ENCODE measurements around the gene IMPDH1.
A peak's percentile ranks its signal among the peaks of the same experiment; 100 is the strongest.

The IMPDH1 gene

GRCh38 chr7:128400566-128400965 is 9.2 kb downstream of the IMPDH1 start:
- Mint-ChIP-seq H3K9me3 (no peaks in the 10 kb centered on the region), H3K4me3 (no peak overlapping the region), H3K4me1 (peaks cover 28% of the 10 kb centered on the region), H3K27me3 (no peaks in the 10 kb centered on the region), H3K27ac (peak overlapping the region in 1 of 2 donors; percentile 85)
- ATAC-seq = no peak
- DNase-seq = no peak

DNA sequence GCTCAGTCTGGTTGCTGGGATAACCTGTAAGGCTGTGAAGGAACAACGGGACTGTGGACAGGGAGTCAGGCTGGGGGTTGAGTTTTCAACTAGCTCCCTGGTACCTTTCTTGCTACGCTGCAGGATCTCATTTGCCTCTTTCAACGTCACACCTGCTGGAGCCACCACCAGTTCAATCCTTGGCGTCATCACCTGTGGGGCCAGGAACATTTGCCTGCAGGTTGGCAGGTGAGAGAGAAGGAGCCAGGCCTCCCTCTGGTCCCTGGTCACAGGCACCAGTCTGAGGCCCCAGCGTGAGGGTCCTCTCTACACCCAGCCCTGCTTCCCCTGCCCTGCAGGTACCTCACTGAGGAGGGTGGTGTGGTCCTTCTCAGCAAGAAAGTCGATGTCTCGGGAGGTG is 9.8 kb downstream of the IMPDH1 start:
- ATAC-seq = no peak
- peak overlapping the region in 1 of 2 donors; percentile 85 for H3K27ac Mint-ChIP-seq
- H3K9me3 Mint-ChIP-seq = no peaks in the 10 kb centered on the region

DNA sequence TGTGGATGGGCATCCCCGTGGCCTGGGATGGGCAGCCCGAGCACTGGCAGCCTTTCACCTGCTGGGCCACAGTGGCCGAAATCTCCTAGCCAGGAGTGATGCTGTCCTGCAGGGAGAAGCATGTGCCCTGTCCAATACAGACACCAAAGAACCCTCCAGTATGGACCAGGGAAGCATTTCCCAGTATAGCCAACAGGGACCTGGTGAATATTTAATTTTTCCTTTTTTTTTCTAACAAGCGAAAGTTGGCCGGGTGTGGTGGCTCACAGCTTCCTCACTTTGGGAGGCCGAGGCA is 11.0 kb downstream of the IMPDH1 start:
- ATAC-seq (no peak), DNase-seq (no peak)
- no peaks in the 10 kb centered on the region for H3K9me3 Mint-ChIP-seq
- peaks cover 14% of the 10 kb centered on the region for H3K4me1 Mint-ChIP-seq
- no peak overlapping the region for H3K27ac Mint-ChIP-seq
- H3K27me3 Mint-ChIP-seq = no peaks in the 10 kb centered on the region
- H3K4me3 Mint-ChIP-seq = no peak overlapping the region

More for the DNA sequence above, 9.8 kb downstream of the IMPDH1 start:
- DNase-seq = no peak
- Mint-ChIP-seq H3K4me1 (peaks cover 26% of the 10 kb centered on the region), H3K4me3 (no peak overlapping the region), H3K27me3 (no peaks in the 10 kb centered on the region)

GRCh38 chr7:128398016-128398840 is 11.6 kb downstream of the IMPDH1 start:
- peaks cover 9% of the 10 kb centered on the region for H3K4me1 Mint-ChIP-seq
- ATAC-seq (no peak), DNase-seq (no peak)
- no peak overlapping the region for H3K4me3 Mint-ChIP-seq
- peak overlapping the region in 1 of 2 donors; percentile 47 for H3K27ac Mint-ChIP-seq
- H3K9me3 Mint-ChIP-seq = no peaks in the 10 kb centered on the region
- H3K27me3 Mint-ChIP-seq = no peaks in the 10 kb centered on the region

- Mint-ChIP-seq H3K4me3 (no peak overlapping the region), H3K9me3 (no peaks in the 10 kb centered on the region), H3K27me3 (no peaks in the 10 kb centered on the region), H3K4me1 (peaks cover under 1% of the 10 kb centered on the region), H3K27ac (no peak overlapping the region)
- DNase-seq = no peak
- peak; percentile 13 for ATAC-seq
Measured at GRCh38 chr7:128396357-128396756, 13.4 kb downstream of the IMPDH1 start.

DNA sequence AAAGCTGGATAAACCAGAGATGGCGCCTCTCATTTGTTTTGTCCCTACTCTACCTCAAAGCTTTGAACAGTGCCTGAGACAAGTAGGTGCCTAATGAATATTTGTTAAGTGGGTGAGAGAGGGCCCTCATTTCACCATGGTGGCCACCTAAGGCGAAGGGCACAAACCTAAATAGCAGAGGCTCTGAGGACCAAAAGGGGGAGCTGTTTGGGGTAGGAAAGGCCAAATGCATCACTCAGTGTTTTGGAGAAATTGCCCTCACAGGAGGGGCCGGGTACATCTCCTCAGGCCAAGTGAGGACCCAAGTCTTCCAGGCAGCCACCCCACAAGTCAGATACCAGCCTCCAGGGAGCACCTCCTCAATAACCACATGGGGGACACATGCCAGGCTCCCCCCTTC is 14.0 kb downstream of the IMPDH1 start:
- Mint-ChIP-seq H3K4me3 (no peak overlapping the region), H3K27ac (no peak overlapping the region), H3K4me1 (peaks cover 6% of the 10 kb centered on the region), H3K27me3 (no peaks in the 10 kb centered on the region), H3K9me3 (no peaks in the 10 kb centered on the region)
- DNase-seq (no peak), ATAC-seq (no peak)

DNA sequence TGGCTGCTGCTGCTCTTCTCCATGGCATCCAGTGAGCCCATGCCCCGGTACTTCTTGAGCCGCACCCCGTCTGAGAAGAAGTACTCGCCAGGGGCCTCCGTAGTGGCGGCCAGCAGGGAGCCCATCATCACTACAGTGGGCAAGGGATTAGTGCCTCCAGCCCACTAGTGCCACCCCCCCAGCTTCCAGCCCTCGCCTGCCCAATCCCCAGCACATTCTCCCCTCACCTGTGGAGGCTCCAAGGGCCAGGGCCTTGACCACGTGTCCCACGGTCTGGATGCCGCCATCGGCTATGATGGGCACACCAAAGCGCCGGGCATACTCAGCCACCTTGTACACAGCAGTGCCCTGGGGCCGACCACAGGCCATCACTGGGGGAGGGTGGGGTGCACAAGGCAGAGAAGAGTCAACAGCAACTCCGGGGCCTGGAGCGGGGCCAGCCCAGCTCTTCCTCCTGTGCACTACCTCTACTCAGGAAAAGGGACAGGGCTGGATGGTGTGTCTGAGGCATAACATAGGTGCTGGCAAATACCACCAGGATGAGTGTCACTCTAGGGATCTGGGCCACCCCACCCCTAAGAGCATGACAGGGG is 14.8 kb downstream of the IMPDH1 start:
- Mint-ChIP-seq H3K27ac (peak overlapping the region in 1 of 2 donors; percentile 48), H3K27me3 (no peaks in the 10 kb centered on the region), H3K4me3 (no peak overlapping the region), H3K4me1 (peaks cover 6% of the 10 kb centered on the region), H3K9me3 (no peaks in the 10 kb centered on the region)
- ATAC-seq (no peak), DNase-seq (no peak)

DNA sequence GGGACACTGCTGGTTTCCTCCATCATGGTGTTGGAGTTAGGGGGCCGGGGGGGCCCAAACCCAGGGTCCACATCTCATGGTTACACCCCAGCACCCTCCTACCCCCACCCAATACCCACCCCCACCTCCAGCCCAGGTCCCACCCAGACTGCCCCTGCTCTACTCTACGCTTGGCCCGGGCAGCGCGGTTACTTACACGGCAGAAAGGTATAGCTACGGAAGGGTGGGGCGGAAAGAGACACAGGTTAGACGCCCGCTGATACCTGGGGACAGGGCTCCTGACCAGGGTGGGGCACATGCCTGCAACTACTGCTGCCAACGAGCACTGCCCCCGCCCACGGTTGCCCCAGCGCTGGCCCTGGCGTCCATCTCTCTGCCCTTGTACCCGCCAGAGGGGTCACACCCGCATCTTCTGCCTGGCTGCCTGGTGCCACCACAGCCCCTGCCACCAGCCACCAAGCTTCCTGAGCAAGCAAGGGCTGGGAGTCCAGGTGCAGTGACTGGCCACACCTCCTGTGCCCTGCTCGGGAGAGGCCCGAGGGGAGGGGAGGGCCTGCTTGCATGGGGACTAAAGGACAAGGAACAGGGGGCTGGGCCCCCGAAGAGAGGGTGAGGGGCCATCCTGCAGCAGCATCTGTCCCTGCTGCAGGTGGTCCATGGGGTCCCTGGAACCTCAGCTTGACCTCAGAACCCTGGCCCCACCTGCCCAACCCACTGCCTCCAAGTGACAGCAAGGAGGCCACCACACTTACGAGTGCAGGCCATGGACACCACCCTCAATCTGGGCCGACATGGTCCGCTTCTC is 16.1 kb downstream of the IMPDH1 start:
- Mint-ChIP-seq H3K27me3 (peaks cover 6% of the 10 kb centered on the region), H3K4me3 (no peak overlapping the region), H3K9me3 (no peaks in the 10 kb centered on the region), H3K4me1 (peaks cover 6% of the 10 kb centered on the region), H3K27ac (no peak overlapping the region)
- ATAC-seq (peak; percentile 39), DNase-seq (no peak)

GRCh38 chr7:128392446-128393327 is 17.1 kb downstream of the IMPDH1 start:
- H3K27me3 Mint-ChIP-seq = peaks cover 16% of the 10 kb centered on the region
- no peaks in the 10 kb centered on the region for H3K9me3 Mint-ChIP-seq
- no peak overlapping the region for H3K4me3 Mint-ChIP-seq
- DNase-seq (no peak), ATAC-seq (no peak)
- H3K4me1 Mint-ChIP-seq = peaks cover 11% of the 10 kb centered on the region
- H3K27ac Mint-ChIP-seq = no peak overlapping the region

- Mint-ChIP-seq H3K27me3 (peaks cover 18% of the 10 kb centered on the region), H3K27ac (no peak overlapping the region), H3K4me3 (no peak overlapping the region), H3K4me1 (peaks cover 14% of the 10 kb centered on the region), H3K9me3 (no peaks in the 10 kb centered on the region)
- no peak for ATAC-seq
- DNase-seq = no peak
Measured at GRCh38 chr7:128391805-128392204, 18.0 kb downstream of the IMPDH1 start.

GRCh38 chr7:128390871-128391565 is 18.8 kb downstream of the IMPDH1 start:
- H3K27ac Mint-ChIP-seq = no peak overlapping the region
- ATAC-seq = no peak
- no peaks in the 10 kb centered on the region for H3K9me3 Mint-ChIP-seq
- DNase-seq = no peak
- H3K4me3 Mint-ChIP-seq = no peak overlapping the region
- H3K4me1 Mint-ChIP-seq = peaks cover 14% of the 10 kb centered on the region
- H3K27me3 Mint-ChIP-seq = peaks cover 18% of the 10 kb centered on the region

GRCh38 chr7:128389618-128390329 is 20.0 kb downstream of the IMPDH1 start:
- Mint-ChIP-seq H3K4me3 (no peak overlapping the region), H3K9me3 (no peaks in the 10 kb centered on the region), H3K27ac (no peak overlapping the region), H3K4me1 (peaks cover 14% of the 10 kb centered on the region), H3K27me3 (peaks cover 18% of the 10 kb centered on the region)
- DNase-seq (no peak), ATAC-seq (no peak)

- ATAC-seq (no peak), DNase-seq (no peak)
- Mint-ChIP-seq H3K27ac (no peak overlapping the region), H3K4me1 (peaks cover 14% of the 10 kb centered on the region), H3K27me3 (peaks cover 18% of the 10 kb centered on the region), H3K4me3 (no peak overlapping the region), H3K9me3 (no peaks in the 10 kb centered on the region)
Measured at GRCh38 chr7:128389085-128389617, 20.6 kb downstream of the IMPDH1 start.

GRCh38 chr7:128388145-128388485 is 21.7 kb downstream of the IMPDH1 start:
- no peaks in the 10 kb centered on the region for H3K9me3 Mint-ChIP-seq
- ATAC-seq = no peak
- H3K4me1 Mint-ChIP-seq = peaks cover 14% of the 10 kb centered on the region
- no peak overlapping the region for H3K4me3 Mint-ChIP-seq
- peaks cover 18% of the 10 kb centered on the region for H3K27me3 Mint-ChIP-seq
- no peak for DNase-seq
- H3K27ac Mint-ChIP-seq = peak overlapping the region in 1 of 2 donors; percentile 61
